ENCODE data around the gene TWF2. TPM values are rescaled to one million over a fixed set of nuclear protein-coding genes. Genes with fewer than 3 reads are reported as not detected.

TWF2 gene
- total and polyA plus RNA-seq, 2 of the 4 experiments (the other 2 are of a cell fraction) = 111 to 145 TPM

DNA sequence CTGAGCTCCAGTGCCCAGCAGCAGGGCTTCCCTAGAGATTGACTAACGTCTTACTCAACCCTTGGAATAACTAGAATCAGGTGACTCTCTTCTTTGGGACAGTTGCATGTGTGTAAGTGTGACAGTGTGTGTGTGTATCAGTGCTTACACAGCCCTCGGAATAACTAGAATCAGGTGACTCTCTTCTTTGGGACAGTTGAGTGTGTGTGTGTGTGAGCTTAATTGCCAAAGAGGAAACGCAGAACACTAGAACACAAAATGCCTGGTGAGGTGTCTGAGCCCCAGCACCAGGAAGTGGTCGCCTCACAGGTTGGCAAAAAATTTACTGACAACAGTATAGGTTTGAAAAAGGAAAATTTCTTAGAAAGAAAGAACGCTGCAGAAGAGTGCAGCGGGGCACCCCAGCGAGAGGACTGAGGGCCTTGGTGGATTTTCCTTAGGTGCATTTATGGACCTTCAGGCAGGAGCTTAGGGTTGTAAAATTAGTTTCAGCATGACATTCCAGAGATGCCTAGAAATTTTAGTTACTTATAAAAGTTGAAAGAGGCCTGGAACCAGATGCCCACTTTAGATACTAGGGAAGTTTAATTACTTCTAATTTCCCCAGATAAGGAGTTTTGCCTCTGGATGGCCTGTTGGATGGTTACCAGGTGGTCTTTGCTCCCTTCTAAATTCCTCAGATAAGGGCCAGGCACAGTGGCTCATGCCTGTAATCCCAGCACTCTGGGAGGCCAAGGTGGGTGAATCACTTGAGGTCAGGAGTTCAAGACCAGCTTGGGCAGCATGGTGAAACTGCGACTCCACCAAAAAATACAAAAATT lies 43.2 kb upstream of the TWF2 start:
- POLR2A ChIA-PET (ENCODE audit: unreplicated experiment) = no interaction called here
- peaks cover 15% of the 10 kb centered on the region for H3K9me1 ChIP-seq (ENCODE audit: insufficient read depth, low read length)
- no peak overlapping the region for H2BK120ac ChIP-seq (ENCODE audit: low read depth, low read length)
- no peaks in the 10 kb centered on the region for H3K27me3 ChIP-seq (ENCODE audit: control insufficient read depth, insufficient read depth, low read length)
- CTCF ChIA-PET = interaction anchor here (1.0 kb wide), 1 partner anchor 57 kb away, joined by 3 read pairs; no protein-coding TSS in a partner anchor
- peaks cover 15 to 30% of the 10 kb centered on the region in 2 experiments; a peak in 3 of 4 replicates for H3K79me1 ChIP-seq (ENCODE audit: low read depth in 1 of 2, low read length in 2 of 2)
- no peak overlapping the region for H3K23ac ChIP-seq (ENCODE audit: low read depth, low read length)
- H3K4me3 ChIP-seq (ENCODE audit: insufficient read depth, low read depth, low read length) = no peak overlapping the region
- H4K91ac ChIP-seq (ENCODE audit: insufficient read depth, low read depth, low read length) = no peak overlapping the region
- H4K8ac ChIP-seq (ENCODE audit: low read depth in 2 of 2, low read length in 2 of 2) = 0 out of 4 replicates have a peak overlapping the region, but pooled peaks of 1 of the 2 experiments have one; percentile 12
- in situ Hi-C loops (cut with MboI; ENCODE audit: low sequenced_read_pairs) (no loop called here), dilution Hi-C loops (cut with HindIII; ENCODE audit: low sequenced_read_pairs, unreplicated experiment) (no loop called here), intact Hi-C loops (cut with micrococcal nuclease) (no loop called here)
- no peak overlapping the region for H3K14ac ChIP-seq (replicated peaks; ENCODE audit: low read depth, low read length)
- DNase-seq = no peak
- peaks cover 11% of the 10 kb centered on the region for H3K4me1 ChIP-seq (ENCODE audit: control insufficient read depth, insufficient read depth, low read length)
- no peaks in the 10 kb centered on the region for H3K36me3 ChIP-seq (ENCODE audit: control insufficient read depth, insufficient read depth, low read length)
- H3K9ac ChIP-seq (ENCODE audit: low read depth, low read length) = no peak overlapping the region
- H3K9me3 ChIP-seq (ENCODE audit: control insufficient read depth, insufficient read depth, low read length) = no peaks in the 10 kb centered on the region
- no peak overlapping the region for H3K4ac ChIP-seq (ENCODE audit: low read depth, low read length)
- WGBS, 2 experiments (ENCODE audit: extremely low coverage in 2 of 2, insufficient read length in 1 of 2) = 100% methylated on average over 4 of the region's 8 CpGs; no CpG with 5 or more reads in 1 of the 2 experiments
- H4K5ac ChIP-seq (ENCODE audit: low read depth, low read length) = no peak overlapping the region
- H3K18ac ChIP-seq (ENCODE audit: low read depth, low read length) = no peak overlapping the region
- H2AK5ac ChIP-seq (ENCODE audit: low read depth, low read length) = no peak overlapping the region
- peaks cover 5% of the 10 kb centered on the region for H4K20me1 ChIP-seq (ENCODE audit: insufficient read depth, low read length)
- H2BK5ac ChIP-seq (ENCODE audit: low read depth, low read length, poor library complexity, severe bottlenecking) = no peak overlapping the region
- H2BK15ac ChIP-seq (ENCODE audit: low read depth, low read length) = no peak overlapping the region
- no peak overlapping the region for H2BK20ac ChIP-seq (ENCODE audit: low read depth, low read length)
- no peak for TF ChIP-seq CEBPB (IDR thresholded peaks at IDR 0.05; ENCODE audit: low read depth, low read length)
- no peak for TF ChIP-seq RAD21 (IDR thresholded peaks at IDR 0.05; ENCODE audit: low read length)
- TF ChIP-seq, protein P1, sequence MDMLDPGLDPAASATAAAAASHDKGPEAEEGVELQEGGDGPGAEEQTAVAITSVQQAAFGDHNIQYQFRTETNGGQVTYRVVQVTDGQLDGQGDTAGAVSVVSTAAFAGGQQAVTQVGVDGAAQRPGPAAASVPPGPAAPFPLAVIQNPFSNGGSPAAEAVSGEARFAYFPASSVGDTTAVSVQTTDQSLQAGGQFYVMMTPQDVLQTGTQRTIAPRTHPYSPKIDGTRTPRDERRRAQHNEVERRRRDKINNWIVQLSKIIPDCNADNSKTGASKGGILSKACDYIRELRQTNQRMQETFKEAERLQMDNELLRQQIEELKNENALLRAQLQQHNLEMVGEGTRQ (IDR thresholded peaks at IDR 0.05; ENCODE audit: low read depth, low read length) = no peak
- TF ChIP-seq FOS (IDR thresholded peaks at IDR 0.05; ENCODE audit: low read depth, low read length) = no peak
- TF ChIP-seq MXI1 (IDR thresholded peaks at IDR 0.05; ENCODE audit: borderline replicate concordance, low read depth, low read length) = no peak
- no peak for TF ChIP-seq RFX5 (IDR thresholded peaks at IDR 0.05; ENCODE audit: low read depth, low read length)
- no peak for TF ChIP-seq CHD1 (IDR thresholded peaks at IDR 0.05; ENCODE audit: low read depth, low read length)
- no peak for TF ChIP-seq MAFK (IDR thresholded peaks at IDR 0.05; ENCODE audit: low read depth, low read length)
- TF ChIP-seq, protein P2, sequence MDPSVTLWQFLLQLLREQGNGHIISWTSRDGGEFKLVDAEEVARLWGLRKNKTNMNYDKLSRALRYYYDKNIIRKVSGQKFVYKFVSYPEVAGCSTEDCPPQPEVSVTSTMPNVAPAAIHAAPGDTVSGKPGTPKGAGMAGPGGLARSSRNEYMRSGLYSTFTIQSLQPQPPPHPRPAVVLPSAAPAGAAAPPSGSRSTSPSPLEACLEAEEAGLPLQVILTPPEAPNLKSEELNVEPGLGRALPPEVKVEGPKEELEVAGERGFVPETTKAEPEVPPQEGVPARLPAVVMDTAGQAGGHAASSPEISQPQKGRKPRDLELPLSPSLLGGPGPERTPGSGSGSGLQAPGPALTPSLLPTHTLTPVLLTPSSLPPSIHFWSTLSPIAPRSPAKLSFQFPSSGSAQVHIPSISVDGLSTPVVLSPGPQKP (IDR thresholded peaks at IDR 0.05; ENCODE audit: borderline replicate concordance, low read depth, low read length) = no peak
- TF ChIP-seq RCOR1 (IDR thresholded peaks at IDR 0.05; ENCODE audit: insufficient replicate concordance, low read length) = no peak
- TF ChIP-seq, protein P3, sequence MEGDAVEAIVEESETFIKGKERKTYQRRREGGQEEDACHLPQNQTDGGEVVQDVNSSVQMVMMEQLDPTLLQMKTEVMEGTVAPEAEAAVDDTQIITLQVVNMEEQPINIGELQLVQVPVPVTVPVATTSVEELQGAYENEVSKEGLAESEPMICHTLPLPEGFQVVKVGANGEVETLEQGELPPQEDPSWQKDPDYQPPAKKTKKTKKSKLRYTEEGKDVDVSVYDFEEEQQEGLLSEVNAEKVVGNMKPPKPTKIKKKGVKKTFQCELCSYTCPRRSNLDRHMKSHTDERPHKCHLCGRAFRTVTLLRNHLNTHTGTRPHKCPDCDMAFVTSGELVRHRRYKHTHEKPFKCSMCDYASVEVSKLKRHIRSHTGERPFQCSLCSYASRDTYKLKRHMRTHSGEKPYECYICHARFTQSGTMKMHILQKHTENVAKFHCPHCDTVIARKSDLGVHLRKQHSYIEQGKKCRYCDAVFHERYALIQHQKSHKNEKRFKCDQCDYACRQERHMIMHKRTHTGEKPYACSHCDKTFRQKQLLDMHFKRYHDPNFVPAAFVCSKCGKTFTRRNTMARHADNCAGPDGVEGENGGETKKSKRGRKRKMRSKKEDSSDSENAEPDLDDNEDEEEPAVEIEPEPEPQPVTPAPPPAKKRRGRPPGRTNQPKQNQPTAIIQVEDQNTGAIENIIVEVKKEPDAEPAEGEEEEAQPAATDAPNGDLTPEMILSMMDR (conservative IDR thresholded peaks at IDR 0.05; ENCODE audit: low read depth, low read length) = no peak
- no peak for TF ChIP-seq POLR2A (IDR thresholded peaks at IDR 0.05; ENCODE audit: low read depth, low read length)
- no peak for TF ChIP-seq SMC3 (IDR thresholded peaks at IDR 0.05; ENCODE audit: low read depth, low read length)
- H2AFZ ChIP-seq (replicated peaks; ENCODE audit: low read length, poor library complexity) = no peak overlapping the region
- no peak overlapping the region for H3K27ac ChIP-seq (ENCODE audit: insufficient read depth, low read length)
- no peak for ATAC-seq (ENCODE audit: low read depth)
- no peak overlapping the region for H3K4me2 ChIP-seq (ENCODE audit: low read depth, low read length)
- no peak overlapping the region for H3K56ac ChIP-seq (ENCODE audit: extremely low read depth, insufficient read depth, low read length)
- no peak overlapping the region for H2AK9ac ChIP-seq (replicated peaks; ENCODE audit: low read depth, low read length, poor library complexity)
- no TSS peak for BruUV-seq (replicated peaks)
